Measurements from ENCODE around the gene ZNF576.
"Not testable (repeated sequence)": the region's sequence is repeated elsewhere in the genome, so short reads cannot be mapped to it uniquely, and the experiment has no call there.

ZNF576 gene

DNA sequence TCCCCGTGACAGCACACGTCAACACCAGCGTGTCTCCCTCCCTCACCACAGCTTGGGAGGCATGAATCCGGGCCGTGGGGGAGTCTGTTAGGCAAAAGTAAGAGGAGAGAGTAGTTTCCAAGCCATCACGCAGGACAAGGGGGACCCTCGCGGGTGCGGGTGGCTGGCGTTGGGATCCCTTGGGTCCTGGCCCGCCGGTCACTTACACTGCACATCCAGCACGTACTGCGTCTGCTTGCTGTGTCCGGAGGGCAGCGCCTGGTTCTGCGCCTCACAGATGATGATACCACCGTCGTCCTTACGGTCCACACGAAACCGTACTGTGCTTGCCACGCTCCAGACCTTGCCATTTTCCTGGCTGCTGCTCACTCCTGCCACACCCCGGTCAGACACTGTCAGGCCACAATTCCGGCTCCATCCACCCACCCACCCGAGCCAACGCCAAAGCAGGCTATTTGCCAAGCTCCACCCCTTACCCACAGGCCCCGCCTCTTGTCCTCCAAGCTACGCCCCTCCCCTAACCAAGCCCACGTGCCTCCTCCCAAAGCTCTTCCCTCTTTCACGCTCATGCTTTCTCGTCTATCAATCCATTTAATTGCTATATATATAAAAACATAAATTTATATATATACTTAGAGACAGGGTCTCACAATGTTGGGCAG lies 29.7 kb downstream of the ZNF576 start:
- DNase-seq (ENCODE audit: low read depth): no peak

DNA sequence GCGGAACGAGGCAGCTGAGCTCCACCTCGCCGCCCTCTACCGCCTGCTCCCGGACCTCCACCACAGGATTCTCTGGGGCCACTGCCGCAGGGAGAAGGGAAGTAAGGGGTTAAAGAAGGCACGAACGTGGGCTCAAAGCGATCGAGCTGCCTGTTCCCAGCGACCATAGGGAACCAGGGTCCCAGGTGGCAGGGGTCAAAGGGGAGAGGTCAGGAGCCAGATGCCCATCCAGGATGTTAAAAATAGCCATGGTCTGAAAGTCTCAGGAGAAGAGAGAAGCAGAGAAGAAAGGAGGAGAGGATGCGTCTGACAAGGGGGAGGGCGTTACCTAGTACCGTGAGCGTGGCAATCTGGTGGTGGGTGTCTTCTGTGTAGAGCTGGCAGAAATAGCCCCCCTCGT lies 30.4 kb downstream of the ZNF576 start:
- DNase-seq (ENCODE audit: low read depth): no peak

DNA sequence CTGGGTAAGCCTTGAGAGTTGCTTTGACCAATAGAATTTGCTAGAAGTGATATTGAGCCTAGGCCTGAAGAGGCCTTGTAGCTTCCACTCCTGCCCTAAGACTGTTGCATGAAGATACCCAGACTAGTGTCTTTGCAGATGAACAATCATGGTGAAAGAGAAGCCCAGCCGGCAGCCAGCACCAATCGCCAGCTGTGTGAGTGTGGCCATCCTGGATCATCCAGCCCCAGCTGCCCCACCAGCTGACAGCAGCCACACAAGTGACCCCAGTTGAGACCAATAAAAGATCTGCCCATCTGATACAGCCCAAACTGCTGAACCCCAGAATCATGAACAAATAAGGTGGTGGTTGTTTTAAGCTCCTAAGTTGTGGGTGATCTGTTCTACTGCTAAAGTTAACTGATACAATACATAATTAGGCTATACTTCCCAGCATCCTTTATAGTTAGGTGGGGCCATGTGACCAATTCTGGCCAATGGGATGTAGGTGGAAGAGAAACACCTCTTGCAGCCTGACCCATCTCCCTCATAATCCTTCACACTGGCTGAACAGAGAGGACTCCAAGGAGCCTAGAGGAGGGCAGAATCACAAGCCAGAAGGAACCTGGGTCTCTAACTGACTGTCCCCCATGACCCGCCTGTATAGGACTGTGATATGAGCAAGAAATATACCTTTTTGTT lies 32.4 kb downstream of the ZNF576 start:
- DNase-seq (ENCODE audit: low read depth): no peak

DNA sequence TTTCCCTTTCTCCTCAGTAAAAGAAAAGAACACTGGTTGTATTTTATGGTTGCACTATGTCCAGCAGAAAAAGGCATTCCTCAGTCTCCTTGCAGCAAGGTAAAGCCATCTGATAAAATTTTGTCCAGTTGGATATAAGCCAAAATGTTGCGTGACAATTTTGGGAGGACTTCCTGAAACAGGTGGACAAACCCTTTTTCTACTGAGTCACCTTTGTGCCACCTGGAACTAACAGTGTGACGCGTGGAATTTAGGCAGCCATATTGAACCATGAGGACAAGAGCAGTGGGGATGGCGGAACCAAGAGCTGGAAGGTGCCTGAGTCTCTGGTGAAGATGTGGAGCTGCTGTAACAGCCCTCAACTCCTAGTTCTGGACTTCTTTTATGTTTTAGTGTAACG lies 35.1 kb downstream of the ZNF576 start:
- DNase-seq (ENCODE audit: low read depth): no peak

DNA sequence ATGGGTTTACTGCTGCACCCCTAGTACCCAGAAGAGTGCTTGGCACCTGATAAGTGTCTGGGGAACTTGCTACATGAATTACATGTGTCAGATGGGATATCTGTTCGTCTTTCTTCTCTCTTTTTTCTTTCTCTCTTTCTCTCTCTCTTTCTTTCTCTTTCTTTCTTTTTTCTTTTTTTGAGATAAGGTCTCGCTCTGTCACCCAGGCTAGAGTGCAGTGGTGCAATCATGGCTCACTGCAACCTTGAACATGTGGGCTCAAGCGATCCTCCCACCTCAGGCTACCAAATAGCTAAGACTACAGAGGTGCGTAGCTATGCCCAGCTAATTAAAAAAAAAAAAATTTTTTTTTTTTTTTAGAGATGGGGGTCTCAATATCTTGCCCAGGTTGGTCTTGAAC lies 37.1 kb downstream of the ZNF576 start:
- DNase-seq (ENCODE audit: low read depth): no peak

DNA sequence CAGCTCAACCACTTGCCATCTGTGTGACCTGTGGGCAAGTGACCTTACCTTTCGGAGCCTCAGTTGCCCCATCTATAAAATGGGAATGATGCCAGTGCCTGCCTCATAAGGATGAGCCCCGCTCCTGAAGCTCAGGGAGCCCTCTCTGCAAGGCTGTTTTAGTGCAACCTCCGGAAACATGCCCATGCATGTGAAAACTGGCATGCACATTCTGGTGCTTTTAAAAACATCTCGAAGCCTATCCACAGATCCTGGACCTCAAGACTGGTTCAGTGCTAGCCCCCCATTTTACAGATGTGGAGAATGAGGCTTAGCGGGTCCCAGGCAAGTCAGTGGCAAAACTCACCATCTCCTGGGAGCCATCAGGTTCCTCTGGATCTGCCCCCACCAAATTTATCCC lies 37.7 kb downstream of the ZNF576 start:
- no peak for DNase-seq (ENCODE audit: low read depth)

DNA sequence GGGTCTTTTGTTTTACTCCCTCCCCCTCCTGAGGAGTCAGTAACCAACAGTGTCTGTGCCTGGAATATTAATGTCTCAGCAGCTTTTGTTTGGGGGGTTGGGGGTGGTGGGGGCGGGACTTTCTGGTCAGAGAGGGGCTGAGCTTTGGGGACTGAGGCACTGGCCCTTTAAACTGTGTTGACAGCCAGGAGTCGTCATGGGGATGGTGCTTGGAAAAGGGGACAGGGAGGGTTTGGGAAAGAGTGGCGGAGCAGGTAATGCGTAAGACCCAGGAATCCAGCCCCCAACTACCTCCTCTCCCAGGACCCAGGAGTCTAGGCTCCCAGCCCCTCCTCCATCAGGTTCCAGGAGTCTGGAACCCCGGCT lies 38.1 kb downstream of the ZNF576 start:
- DNase-seq (ENCODE audit: low read depth): no peak

DNA sequence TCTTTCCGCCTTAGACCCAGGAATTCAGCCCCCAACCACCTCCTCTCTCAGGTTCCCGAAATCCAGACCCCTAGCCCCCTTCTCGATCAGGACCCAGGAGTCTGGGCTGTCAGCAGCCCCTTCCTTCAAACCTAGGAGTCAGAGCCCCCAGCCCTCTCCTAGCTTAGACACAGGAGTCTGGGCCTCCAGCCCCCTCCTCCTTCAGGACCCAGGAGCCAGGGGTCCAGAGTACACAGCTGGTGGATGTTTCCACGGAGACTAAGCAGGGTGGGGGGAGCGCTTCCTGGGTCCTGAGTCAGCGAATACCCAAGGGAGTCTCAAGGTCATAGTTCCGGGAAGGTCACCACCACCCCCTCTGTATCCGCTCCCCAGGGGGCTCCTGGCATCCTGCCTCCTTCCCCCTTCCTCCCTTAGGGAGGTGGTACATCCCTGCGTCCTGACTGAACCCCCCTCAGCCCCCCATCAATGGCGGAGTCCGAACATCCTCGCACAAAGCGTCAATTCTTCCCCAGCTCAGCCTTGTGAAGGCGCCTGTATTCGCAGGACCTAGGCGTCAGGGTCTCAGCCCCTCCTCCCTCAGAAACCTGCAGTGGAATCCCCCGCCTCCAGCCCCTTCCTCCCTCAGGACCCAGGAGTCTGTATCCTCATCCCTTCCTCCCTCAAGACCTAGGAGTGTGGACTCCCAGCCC lies 38.6 kb downstream of the ZNF576 start:
- DNase-seq (ENCODE audit: low read depth): no peak

DNA sequence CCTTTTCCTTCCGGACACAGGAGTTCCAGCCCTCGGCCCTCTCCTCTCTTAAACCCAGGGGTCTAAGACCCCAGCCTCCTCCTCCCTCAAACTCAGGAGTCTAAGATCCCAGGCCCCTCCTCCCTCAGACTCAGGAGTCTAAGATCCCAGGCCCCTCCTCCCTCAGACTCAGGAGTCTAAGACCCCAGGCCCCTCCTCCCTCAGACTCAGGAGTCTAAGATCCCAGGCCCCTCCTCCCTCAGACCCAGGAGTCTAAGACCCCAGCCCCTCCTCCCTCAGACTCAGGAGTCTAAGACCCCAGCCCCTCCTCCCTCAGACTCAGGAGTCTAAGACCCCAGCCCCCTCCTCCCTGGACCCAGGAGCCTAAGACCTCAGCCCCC lies 39.2 kb downstream of the ZNF576 start:
- not testable (repeated sequence) for DNase-seq (ENCODE audit: low read depth)

DNA sequence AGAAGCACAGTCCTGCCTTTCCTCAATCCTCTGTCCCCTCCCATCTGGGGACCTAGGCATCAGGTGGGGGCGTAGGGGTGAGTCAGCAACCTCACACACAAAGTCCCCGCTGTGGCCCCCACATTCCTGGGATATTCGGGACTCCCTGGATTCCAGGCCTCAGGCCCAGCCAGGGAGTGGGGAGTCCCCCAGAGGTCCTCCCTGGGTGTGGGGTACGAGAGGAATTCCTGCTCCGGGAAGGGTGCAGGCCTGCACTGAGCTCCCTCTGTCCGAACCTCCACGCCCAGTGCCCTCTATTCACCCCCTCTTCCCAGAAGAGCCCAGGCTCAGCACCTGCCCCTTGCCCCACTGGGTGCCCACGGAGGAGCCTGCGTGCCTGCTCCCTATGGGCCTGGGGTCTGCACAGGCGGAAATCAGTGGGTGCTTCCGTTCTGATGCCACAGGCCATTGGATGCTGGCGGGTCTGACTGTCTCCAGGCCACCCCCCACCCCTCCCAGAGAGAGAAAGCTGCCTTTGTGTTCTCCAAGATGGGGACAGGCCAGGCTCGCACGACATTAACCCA lies 39.8 kb downstream of the ZNF576 start:
- DNase-seq (ENCODE audit: low read depth): no peak

DNA sequence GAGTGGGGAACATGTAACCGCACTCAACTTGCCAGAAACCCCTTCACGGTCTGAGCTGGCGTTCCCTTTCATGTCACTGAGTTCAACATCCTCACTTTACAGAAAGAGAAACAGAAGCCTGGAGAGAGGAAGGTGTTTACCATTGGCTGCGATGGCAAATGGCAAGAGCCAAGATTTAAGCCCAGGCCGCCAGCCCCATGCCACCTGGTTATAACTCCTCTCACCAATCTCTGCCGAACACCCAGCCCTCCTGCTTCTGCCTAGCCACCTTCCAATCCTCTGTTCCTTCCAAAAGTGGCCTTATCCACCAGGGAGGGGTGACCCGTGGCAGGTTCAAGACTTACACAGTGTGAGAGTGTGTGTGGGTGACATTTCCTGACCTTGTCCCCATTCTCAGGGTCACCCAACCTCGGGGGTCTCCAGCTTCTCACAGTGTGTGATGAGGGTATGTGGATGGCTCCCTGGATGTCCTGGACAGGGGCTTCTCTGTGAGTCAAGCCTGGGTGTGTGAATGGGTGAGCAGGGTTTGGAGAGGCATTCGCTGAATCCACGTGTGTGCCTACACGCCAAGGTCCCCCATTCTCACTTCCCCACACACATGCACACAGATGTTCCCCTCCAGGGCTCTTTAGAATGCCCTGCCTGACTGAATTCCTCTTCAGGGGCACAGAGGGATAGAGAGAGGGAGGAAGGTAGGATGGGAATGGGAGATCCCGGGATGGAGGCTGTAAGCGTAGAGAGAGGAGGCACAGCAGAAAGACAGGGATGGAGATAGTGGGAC lies 42.0 kb downstream of the ZNF576 start:
- DNase-seq (ENCODE audit: low read depth): no peak

DNA sequence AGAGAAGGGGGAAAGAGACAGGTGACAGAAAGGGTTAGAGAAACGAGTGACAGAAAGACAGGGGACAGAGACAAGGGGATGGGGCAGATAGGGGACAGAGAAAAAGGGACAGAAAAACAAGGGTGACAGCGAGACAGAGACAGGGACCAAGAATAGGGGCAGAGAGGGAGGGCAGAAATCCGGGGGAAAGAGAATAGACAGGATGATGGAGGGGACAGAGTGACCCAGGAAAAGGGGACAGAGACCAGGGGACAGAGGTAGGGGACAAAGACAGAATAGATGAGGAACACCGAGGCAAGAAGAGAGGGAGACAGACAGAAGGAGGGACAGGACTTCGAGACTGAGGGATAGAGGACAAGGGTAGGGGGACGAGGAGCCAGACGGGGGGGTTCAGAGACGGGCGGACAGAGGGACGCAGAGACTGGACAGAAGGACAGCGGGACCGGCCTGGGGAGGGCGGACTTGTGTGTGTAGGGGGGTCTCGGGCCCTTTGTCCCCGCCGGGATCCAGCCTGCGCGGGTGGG lies 42.7 kb downstream of the ZNF576 start:
- no peak for DNase-seq (ENCODE audit: low read depth)

DNA sequence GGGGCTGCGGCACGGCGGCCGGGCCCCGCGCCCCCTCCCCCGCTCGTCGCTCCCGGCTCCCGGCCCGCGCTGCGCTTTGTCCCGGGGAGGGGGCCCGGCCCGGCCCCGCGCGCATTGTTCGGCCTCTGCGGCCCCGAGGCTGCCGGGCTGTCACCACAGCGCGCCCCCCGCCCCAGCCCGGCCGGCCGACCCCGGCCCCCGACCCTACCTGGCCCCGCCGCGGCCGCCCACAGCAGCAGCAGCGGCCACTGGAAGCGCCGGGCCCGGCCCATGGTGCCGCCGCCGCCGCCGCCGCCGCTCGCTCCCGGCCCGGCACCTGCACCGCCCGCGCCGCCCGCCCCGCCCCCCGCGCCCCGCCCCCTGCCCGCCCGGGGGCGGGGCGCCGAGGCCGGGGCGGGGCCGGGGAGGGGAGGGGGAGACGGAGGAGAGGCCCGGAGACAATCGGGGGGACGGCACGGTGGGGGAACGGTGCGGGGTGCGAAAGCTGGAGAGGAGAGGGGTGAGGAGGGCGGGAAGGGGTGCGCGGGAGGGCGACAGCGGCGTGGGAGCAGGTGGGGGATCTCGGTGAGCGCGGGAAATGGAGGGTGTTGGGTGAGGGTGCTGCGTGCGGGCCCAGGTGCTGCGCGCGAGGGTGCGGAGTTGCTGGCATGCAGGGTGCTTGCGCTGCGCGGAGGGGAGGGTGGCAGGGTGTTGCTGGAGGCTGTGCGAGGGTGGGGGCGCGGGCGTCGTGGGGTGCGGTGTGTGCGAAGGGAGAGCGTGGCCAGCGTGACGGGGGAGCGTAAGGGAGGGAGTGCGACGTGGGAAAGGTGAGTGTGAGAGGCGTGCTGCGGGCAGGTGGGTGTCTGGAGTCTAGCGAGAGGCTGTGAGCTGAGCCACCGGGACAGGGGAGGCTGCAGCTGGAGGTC lies 43.4 kb downstream of the ZNF576 start, which contains the start of gene CADM4:
TSS of gene CADM4 (minus strand) at position 332 of the 905 bp plus-strand sequence. CDS start at position 272, 60 bp downstream.
- DNase-seq (ENCODE audit: low read depth): no peak

DNA sequence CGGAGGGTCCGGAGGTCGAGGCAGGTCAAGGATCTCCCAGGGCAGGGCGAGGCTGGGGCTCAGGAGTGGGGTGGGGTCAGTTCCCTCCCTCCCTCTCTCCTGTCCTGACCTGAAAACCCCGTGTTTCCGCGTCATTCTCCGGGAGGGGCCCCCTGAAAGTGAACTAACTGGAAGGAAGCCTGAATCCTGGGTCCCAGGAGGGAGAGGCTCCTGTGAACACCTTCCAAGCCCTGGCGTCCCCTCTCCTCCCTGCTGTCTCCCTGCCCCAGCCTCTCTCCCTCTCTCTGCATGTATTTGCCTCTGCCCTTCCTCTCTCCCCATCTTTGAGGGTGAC lies 44.0 kb downstream of the ZNF576 start:
- DNase-seq (ENCODE audit: low read depth): no peak

DNA sequence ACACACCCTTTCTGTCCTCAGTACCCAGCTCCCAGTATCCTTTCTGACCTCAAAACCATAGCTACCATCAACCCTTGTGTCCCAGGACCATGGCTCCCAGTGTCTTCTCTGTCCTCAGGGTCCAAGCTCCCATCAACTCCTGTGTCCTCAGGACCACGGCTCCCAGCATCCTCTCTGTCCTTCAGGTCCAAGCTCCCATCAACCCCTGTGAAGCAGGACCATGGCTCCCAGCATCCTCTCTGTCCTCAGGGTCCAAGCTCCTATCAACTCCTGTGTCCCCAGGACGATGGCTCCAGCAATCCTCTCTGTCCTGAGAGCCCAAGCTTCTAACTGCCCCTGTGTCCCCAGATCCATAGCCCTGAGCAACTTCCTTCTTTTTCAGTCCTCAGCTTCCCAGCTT lies 44.9 kb downstream of the ZNF576 start:
- DNase-seq (ENCODE audit: low read depth): no peak

DNA sequence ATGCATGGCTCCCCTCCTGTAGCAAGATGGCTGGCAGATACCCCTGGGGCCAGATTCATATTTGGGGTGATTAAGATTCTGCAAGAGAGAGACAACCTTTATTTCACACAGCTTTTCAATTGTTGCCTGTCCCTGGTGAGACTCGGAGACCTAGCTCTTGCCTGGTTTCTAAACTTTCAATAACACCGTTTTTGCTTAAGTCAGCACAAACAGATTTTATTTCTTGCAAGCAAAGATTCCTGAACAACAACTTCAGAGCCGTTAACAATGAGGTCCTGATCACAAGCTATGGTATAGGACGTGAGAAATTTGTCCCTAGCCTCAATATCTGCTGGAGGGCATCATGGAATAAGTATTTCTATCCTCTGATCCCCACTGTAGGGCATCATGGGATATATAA lies 46.1 kb downstream of the ZNF576 start:
- DNase-seq (ENCODE audit: low read depth): no peak

DNA sequence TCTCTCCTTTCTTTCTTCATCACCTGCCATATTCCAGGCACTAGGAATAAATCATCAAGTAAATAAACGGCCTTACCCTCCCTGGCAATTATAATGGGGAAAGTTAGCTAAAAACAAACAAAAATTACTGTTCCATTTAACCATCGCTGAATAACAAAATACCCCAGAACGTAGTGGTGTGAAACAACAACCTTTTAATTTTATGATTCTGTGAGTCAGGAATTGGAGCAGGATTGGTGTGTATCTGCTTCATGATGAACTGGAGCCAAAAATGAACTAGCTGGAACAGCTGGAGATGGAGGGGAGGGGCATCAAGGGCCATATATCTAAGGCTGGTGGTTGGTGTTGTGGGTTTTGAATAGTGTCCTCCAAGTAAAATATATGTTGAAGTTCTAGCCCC lies 46.9 kb downstream of the ZNF576 start:
- DNase-seq (ENCODE audit: low read depth): no peak

DNA sequence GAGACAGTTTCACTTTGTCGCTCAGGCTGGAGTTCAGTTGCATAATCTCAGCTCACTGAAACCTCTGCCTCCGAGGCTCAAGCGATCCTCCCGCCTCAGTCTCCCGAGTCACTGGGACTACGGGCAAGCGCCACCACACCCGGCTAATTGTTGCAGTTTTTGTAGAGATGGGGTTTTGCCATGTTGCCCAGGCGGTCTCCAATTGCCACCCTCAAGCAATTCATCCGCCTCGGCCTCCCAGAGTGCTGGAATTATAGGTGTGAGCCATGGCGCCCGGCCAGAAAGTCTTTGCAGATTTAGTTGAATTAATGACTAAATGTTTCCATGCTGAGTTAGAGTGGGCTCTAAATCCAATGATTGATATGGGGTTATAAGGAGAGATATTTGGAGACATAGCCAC lies 47.8 kb downstream of the ZNF576 start:
- no peak for DNase-seq (ENCODE audit: low read depth)

DNA sequence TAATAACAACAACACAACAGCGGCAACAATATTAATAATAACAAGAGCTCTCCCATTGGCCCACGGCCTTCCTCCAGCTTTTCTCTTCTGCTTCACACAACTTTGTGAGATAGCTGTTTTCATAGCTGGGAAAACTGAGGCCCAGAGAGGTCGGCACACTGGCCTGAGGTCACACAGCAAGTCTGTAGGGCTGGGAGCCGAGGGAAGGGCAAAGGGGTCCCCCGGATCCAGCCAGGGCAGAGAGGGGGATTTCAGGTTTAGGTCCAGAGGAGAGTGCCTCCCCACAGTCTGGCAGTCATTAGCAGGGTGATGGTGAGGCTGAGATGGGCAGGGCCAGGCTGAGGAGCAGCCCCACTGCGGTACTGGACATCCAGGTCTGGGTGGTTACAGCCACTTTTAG lies 52.2 kb downstream of the ZNF576 start:
- DNase-seq (ENCODE audit: low read depth): no peak

DNA sequence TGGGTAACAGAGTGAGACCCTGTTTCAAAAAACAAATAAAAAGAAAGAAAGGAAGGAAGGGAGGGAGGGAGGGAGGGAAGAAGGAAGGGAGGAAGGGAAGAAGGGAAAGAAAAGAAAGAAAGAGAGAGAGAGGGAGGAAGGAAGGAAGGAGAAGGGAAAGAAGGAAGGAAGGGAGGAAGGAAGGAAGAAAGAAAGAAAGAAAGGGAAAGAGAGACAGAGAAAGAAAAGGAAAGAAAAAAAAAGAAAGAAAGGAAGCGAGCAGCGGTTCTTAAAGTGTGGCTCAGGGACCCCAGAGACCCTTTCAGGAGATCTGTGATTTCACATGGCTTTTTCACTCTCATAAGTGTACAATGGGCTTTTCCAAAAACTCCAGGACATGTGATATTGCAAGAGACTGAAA lies 53.1 kb downstream of the ZNF576 start:
- DNase-seq (ENCODE audit: low read depth): no peak

DNA sequence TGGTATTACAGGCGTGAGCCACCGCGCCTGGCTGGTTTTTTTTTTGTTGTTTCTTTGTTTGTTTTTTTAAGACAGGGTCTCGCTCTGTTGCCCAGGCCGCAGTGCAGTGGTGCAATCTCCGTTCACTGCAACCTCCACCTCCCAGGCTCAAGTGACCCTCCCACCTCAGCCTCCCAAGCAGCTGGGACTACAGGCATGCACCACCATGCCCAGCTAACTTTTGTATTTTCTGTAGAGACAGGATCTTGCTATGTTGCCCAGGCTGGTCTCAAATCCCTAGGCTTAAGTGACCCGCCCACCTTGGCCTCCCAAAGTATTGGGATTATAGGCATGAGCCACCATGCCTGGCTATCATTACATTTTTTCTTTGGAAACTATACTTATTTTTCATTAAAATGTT lies 53.9 kb downstream of the ZNF576 start:
- DNase-seq (ENCODE audit: low read depth): not testable (repeated sequence)

All from fibroblast of the conjunctiva (primary cell).